Activated T-helper 2 cell treated with anti-CD3 and anti-CD28 coated beads, Interferon-gamma antibody, Interleukin-2, Interleukin-4, amounts not matched to agents 10 μg/mL and 5 μg/mL and 100 μg/mL, durations not matched to agents 14 hours and 24 hours and 36 hours (primary cell): ENCODE results near the gene ELF3. TPM values are rescaled to one million over a fixed set of nuclear protein-coding genes. Genes with fewer than 3 reads are reported as not detected.

ENCODE experiments used
- DNase-seq: peaks from one replicate; pipeline ENCODE4 v3.0.0; 2021; ENCODE audit warnings: low spot score
- H3K27ac Mint-ChIP-seq: one replicate; pipeline ENCODE4 v1.8.0; 2021; ENCODE audit warnings: mixed read lengths
- H3K27me3 Mint-ChIP-seq: one replicate; pipeline ENCODE4 v1.8.0; 2021; ENCODE audit warnings: low read depth, mixed read lengths
- H3K36me3 Mint-ChIP-seq: one replicate; pipeline ENCODE4 v1.8.0; 2021; ENCODE audit warnings: low read depth, mixed read lengths
- H3K4me1 Mint-ChIP-seq: one replicate; pipeline ENCODE4 v1.8.0; 2021; ENCODE audit warnings: low read depth, mixed read lengths
- H3K4me3 Mint-ChIP-seq: one replicate; pipeline ENCODE4 v1.8.0; 2021; ENCODE audit warnings: low read depth, mild to moderate bottlenecking, moderate library complexity, mixed read lengths
- H3K9me3 Mint-ChIP-seq: one replicate; pipeline ENCODE4 v1.8.0; 2021; ENCODE audit warnings: mixed read lengths
- intact Hi-C: fragments of 100-400 bp; cut with micrococcal nuclease; formaldehyde crosslinking; loops from one replicate; pipeline ENCODE4 v1.15.1; 2023
- total RNA-seq: library from RNA; stranded (reverse); gene quantifications from 2 replicates; pipeline ENCODE4 v1.2.3, GENCODE V29; 2022

ELF3 gene
- total RNA-seq, 1 donor from 2014 or later = 0.62 TPM

DNA sequence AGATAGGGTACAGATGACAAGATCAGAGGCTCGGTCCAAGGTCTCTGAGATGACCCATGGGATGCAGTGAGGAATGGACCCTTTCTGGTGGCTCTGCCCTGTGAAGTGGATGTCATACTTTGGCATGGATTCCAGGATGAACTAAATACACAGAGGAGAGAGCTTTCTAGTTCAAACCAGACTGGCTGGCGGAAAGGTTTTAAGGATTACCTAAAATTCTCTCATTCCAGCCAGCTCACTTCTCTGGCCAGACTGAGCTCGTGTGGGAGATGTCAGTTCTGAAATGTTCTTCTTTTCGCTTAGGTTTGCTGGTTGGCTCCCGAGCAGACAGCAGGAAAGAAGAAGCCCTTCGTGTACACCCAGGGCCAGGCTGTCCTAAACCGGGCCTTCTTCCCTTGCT is 21.8 kb upstream of the ELF3 start:
- no peak overlapping the region for H3K27ac Mint-ChIP-seq
- intact Hi-C loops = no loop called here
- peaks cover 7% of the 10 kb centered on the region for H3K4me1 Mint-ChIP-seq
- no peak overlapping the region for H3K4me3 Mint-ChIP-seq
- no peaks in the 10 kb centered on the region for H3K27me3 Mint-ChIP-seq
- DNase-seq = no peak
- no peaks in the 10 kb centered on the region for H3K9me3 Mint-ChIP-seq
- peaks cover 28% of the 10 kb centered on the region for H3K36me3 Mint-ChIP-seq

DNA sequence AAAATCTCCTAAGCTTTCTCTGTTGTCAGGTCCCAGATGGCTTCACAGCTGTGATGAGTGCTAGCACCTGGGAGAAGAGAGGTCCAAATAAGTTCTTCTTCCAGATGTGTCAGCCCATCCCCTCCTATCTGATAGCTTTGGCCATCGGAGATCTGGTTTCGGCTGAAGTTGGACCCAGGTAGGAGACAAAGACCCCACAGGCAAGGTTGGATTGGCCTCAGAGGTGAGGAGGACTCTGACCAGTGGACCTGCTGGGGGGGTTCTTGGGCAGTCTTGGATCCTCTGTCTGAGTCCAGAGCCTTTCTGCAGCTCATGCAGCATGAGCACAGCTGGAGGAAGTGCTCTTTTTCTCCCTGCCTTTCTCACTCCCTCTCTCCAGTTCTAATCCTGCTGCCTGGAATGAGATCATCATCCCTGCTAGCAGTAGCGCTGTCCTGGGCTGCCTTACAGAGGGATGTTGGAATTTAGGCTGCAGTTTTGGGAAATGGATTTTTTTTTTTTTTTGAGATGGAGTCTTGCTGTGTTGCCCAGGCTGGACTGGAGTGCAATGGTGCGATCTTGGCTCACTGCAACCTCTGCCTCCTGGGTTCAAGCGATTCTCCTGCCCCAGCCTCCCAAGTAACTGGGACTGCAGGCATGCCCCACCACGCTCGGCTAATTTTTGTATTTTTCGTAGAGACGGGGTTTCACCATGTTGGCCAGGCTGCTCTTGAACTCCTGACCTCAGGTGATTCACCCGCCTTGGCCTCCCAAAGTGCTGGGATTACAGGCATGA is 20.8 kb upstream of the ELF3 start:
- H3K27ac Mint-ChIP-seq = no peak overlapping the region
- peaks cover 1% of the 10 kb centered on the region for H3K4me1 Mint-ChIP-seq
- no peaks in the 10 kb centered on the region for H3K9me3 Mint-ChIP-seq
- H3K27me3 Mint-ChIP-seq = no peaks in the 10 kb centered on the region
- no peak for DNase-seq
- peaks cover 34% of the 10 kb centered on the region for H3K36me3 Mint-ChIP-seq
- intact Hi-C loops = no loop called here
- no peak overlapping the region for H3K4me3 Mint-ChIP-seq

DNA sequence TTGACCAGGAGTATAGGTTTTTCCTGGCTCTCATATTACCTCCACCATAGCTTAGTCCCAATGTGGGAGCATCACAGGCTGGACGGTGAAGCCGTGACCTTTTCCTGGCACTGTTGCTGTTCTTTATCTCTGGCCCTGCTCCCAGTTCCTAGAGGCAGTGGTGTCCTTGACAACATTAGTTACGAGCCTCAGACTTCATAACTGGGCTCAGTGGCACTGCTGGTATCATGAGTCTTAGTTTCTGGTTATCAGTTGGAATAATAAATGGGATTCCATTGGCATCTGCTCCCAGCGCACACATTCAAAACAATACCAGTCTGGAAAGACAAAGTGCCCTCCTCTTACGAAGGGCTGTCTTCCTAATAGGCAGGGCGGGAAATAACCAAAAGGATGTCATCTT is 20.0 kb upstream of the ELF3 start:
- H3K27ac Mint-ChIP-seq = no peak overlapping the region
- H3K9me3 Mint-ChIP-seq = no peaks in the 10 kb centered on the region
- no peak overlapping the region for H3K4me3 Mint-ChIP-seq
- no peak for DNase-seq
- no peaks in the 10 kb centered on the region for H3K27me3 Mint-ChIP-seq
- intact Hi-C loops = no loop called here
- H3K36me3 Mint-ChIP-seq = peaks cover 34% of the 10 kb centered on the region
- no peaks in the 10 kb centered on the region for H3K4me1 Mint-ChIP-seq

DNA sequence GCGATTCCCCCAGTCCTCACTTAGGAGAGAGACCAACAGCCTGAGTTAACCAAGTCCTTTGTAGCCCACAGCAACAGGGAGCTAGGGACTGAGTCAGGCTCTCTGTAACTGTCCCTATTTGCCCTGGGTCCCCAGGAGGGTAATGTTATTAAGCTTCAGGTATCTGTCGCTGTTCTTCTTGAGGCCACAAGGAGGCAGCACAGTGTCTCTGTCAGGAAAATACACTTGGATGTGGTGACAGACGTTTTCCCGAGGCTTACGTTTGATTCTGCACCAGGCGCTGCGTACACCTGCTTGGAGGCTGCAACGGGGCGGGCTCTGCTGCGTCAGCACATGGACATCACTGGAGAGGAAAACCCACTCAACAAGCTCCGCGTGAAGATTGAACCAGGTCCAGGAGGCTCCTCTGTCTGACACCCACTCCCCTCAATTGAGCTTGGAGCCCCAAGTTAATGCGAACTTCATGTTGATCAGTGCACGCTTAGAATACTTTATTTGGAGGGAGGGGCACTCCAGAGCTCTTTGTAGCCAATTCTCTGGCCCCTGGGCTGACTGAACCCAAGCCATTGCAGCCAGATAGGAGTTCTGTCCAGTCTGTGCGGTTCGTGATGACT is 10.7 kb upstream of the ELF3 start:
- peaks cover 53% of the 10 kb centered on the region for H3K36me3 Mint-ChIP-seq
- no peaks in the 10 kb centered on the region for H3K9me3 Mint-ChIP-seq
- no peaks in the 10 kb centered on the region for H3K27me3 Mint-ChIP-seq
- H3K4me3 Mint-ChIP-seq = no peak overlapping the region
- H3K27ac Mint-ChIP-seq = no peak overlapping the region
- intact Hi-C loops = no loop called here
- DNase-seq = no peak
- no peaks in the 10 kb centered on the region for H3K4me1 Mint-ChIP-seq

DNA sequence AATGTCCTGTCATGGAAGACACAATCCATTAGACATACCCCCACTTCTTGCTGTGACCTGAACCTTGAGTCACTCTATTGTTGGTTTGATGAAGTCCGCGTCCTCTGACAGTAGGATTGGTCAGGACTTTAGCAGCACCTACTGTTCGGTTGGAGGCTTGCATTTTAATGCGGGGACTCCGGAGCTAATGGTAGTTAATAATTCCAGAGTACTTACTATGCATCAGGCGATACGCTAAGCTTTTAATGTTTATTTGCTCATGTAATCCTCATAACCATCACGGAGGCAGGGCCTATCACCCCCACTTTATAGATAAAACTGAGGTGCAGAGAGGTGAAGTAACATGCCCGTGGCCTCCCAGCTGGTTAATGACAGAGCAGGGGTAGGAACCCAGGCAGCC is 7.9 kb upstream of the ELF3 start:
- Mint-ChIP-seq H3K4me3 (no peak overlapping the region), H3K36me3 (peaks cover 54% of the 10 kb centered on the region), H3K27ac (no peak overlapping the region), H3K4me1 (no peaks in the 10 kb centered on the region), H3K27me3 (no peaks in the 10 kb centered on the region), H3K9me3 (no peaks in the 10 kb centered on the region)
- no peak for DNase-seq
- intact Hi-C loops = no loop called here

DNA sequence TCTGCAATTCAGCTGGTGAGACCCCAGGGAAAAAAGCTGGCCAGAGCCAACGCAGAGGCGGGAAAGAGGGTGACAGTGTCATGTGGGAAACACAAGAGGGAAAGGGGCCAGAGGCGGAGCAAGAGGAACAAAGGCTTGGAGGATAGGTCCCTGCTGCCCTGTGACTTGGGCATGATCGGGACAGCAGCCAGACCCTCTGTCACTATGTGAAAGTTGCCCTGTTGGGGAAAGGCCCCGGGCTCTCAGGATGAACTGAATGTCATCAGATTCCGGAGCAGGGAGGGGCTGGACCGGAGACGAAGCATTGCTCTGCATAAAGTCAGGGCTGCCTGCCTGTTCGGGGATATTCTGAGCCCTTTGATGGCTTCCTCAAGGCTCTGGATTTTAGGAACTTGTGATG is 5.7 kb upstream of the ELF3 start:
- Mint-ChIP-seq H3K27ac (no peak overlapping the region), H3K4me1 (no peaks in the 10 kb centered on the region), H3K4me3 (no peak overlapping the region), H3K36me3 (peaks cover 52% of the 10 kb centered on the region), H3K27me3 (no peaks in the 10 kb centered on the region), H3K9me3 (no peaks in the 10 kb centered on the region)
- no peak for DNase-seq
- intact Hi-C loops = loop anchor here (5.0 kb wide), 1 partner anchor 113 kb away; no protein-coding TSS in a partner anchor

DNA sequence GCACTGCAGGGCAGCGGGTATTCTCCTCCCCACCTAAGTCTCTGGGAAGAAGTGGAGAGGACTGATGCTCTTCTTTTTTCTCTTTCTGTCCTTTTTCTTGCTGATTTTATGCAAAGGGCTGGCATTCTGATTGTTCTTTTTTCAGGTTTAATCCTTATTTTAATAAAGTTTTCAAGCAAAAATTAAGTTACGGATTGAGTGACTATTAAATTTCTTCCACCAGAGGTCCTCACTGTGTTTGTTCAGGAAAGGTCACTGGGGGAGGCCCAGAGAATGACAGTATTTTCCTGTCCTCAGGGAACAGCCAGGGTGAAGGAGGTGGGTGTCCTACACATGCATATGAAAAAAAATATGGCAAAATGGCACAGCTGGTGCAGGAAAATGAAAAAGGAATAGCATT is 4.4 kb upstream of the ELF3 start:
- H3K36me3 Mint-ChIP-seq = peaks cover 40% of the 10 kb centered on the region
- no peaks in the 10 kb centered on the region for H3K27me3 Mint-ChIP-seq
- no peaks in the 10 kb centered on the region for H3K9me3 Mint-ChIP-seq
- no peak overlapping the region for H3K4me3 Mint-ChIP-seq
- no peak overlapping the region for H3K27ac Mint-ChIP-seq
- DNase-seq = no peak
- intact Hi-C loops = loop anchor here (5.0 kb wide), 1 partner anchor 111 kb away; no protein-coding TSS in a partner anchor
- H3K4me1 Mint-ChIP-seq = no peaks in the 10 kb centered on the region

DNA sequence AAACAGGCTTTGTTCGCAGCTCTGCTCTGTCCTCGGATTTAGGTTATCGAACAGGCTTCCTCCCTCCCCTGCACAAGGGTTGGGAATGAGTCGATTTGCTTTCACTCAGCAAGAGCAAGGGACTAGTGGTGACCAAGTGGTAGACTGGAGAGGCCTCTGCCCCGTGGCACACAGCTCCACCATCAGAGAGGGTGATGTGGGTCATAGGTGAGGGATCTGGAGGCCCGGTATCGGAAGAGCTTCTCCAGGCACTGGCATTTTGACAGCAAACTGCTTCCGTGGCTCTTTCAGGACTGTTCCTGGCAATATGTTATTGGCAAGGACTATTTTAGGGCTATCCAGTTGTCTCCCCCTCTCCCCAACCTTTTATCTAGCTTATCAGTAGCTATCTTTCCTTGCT is 3.1 kb upstream of the ELF3 start:
- Mint-ChIP-seq H3K27ac (no peak overlapping the region), H3K27me3 (no peaks in the 10 kb centered on the region), H3K4me1 (no peaks in the 10 kb centered on the region), H3K36me3 (peaks cover 34% of the 10 kb centered on the region), H3K9me3 (no peaks in the 10 kb centered on the region), H3K4me3 (no peak overlapping the region)
- intact Hi-C loops = loop anchor here (5.0 kb wide), 1 partner anchor 110 kb away; no protein-coding TSS in a partner anchor
- no peak for DNase-seq

DNA sequence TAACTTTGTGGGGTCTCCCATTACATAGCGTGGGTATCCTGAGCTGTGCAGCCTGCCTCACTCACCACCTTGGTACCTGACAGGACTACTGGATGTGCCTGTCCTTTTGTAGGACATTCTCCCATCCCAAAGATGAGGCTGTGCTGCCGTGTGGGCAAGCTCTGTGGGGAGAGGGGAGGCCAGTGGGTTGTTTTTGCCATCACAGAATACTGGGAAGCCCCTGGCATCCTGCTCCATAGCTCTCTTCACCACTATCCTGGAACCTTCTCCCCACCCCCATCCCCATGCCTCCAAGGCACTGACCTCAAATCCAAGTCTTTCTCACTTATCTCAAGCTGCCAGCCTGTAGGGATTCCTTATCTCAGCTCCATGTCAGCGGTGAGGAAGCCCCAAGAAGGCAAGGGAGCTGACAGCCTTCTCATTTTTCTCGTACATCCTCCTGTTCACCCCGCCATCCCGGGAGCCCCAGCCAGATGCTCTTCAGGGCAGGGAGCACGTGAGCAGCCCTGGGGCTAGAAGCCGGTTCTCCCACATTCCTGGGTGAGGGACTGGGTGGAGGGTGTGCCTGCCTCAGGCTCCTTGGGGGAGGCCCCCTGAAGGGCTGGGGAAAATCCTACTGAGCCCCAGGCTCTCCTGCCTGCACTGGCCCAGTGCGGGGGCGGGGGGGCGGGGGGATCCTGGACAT is 2.4 kb upstream of the ELF3 start:
- Mint-ChIP-seq H3K27ac (no peak overlapping the region), H3K4me1 (no peaks in the 10 kb centered on the region), H3K4me3 (no peak overlapping the region), H3K9me3 (no peaks in the 10 kb centered on the region), H3K36me3 (peaks cover 28% of the 10 kb centered on the region), H3K27me3 (no peaks in the 10 kb centered on the region)
- intact Hi-C loops = loop anchor here (5.0 kb wide), 1 partner anchor 109 kb away; no protein-coding TSS in a partner anchor
- no peak for DNase-seq

DNA sequence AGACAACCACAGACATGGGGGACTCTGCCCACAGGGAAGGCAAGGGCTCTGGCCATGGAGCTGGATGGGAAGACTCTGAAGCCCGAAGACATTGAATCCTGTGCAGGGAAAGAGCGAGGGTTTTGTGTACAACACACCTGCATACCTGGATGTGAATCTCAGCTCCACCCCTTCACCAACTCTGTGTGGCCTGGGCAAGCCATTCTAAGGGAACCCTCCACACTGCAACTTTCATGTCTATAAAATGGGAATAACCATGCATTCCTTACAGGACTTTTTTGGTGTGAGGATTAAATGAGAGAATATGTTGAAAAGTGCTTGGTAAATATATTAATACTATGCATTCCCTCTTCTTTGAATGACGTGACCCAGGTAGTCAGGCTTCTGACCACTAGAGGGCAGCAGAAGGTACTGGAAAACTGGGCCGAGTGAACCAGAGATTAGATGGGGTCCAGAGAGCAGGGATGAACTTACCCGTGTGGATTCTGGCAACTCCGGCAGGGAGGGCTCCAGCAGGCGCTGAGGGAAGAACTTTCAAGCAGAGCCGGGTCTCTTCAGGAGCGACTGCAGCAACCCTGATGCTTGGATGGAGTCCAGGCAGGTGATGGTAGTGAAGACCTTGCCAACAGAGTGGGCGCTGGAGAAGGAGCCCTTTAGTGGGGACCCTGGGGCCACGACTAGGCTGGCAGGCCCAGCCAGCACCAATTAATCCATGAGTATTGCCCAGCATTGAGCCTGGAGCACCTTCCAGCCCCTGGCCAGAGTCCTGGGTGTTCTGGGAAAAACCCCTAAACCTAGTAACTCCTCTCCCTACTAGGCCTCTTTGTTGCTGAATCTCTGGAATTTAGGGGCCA is 834 bp upstream of the ELF3 start:
- intact Hi-C loops = loop anchor here (1.0 to 5.0 kb wide), 2 partner anchors 108 to 126 kb away; no protein-coding TSS in a partner anchor
- peak; percentile 32 for DNase-seq
- H3K27me3 Mint-ChIP-seq = no peaks in the 10 kb centered on the region
- no peak overlapping the region for H3K4me3 Mint-ChIP-seq
- peaks cover 12% of the 10 kb centered on the region for H3K36me3 Mint-ChIP-seq
- no peaks in the 10 kb centered on the region for H3K4me1 Mint-ChIP-seq
- no peak overlapping the region for H3K27ac Mint-ChIP-seq
- no peaks in the 10 kb centered on the region for H3K9me3 Mint-ChIP-seq

DNA sequence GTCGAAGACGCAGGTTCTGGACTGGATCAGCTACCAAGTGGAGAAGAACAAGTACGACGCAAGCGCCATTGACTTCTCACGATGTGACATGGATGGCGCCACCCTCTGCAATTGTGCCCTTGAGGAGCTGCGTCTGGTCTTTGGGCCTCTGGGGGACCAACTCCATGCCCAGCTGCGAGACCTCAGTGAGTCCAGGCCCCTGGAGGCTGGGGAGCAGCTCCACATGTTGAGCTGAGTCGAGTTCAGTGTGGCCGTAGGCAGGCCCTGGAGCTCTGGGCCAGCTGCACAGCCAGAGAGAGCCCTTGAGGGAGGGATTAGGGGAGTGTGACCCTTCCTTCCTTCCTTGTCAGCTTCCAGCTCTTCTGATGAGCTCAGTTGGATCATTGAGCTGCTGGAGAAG is 1.6 kb downstream of the ELF3 start:
- Mint-ChIP-seq H3K4me3 (no peak overlapping the region), H3K36me3 (no peaks in the 10 kb centered on the region), H3K4me1 (no peaks in the 10 kb centered on the region), H3K27me3 (no peaks in the 10 kb centered on the region), H3K9me3 (no peaks in the 10 kb centered on the region), H3K27ac (no peak overlapping the region)
- no peak for DNase-seq
- intact Hi-C loops = no loop called here
